Measurements from ENCODE around the gene FCF1.
"Not testable (repeated sequence)": the region's sequence is repeated elsewhere in the genome, so short reads cannot be mapped to it uniquely, and the experiment has no call there.

The FCF1 gene

DNA sequence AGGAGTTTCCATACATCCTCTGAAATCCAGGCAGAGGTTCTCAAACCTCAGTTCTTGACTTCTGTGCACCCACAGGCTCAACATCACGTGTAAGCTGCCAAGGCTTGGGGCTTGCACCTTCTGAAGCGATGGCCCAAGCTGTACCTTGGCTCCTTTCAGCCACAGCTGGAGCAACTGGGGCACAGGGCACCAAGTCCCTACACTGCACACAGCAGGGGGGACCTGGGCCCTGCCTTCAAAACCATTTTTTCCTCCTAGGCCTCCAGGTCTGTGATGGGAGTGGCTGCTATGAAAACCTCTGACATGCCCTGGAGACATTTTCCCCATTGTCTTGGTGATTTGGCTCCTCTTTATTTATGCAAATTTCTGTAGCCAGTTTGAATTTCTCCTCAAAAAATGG lies 10.7 kb upstream of the FCF1 start:
- no peak for DNase-seq (ENCODE audit: low spot score)

DNA sequence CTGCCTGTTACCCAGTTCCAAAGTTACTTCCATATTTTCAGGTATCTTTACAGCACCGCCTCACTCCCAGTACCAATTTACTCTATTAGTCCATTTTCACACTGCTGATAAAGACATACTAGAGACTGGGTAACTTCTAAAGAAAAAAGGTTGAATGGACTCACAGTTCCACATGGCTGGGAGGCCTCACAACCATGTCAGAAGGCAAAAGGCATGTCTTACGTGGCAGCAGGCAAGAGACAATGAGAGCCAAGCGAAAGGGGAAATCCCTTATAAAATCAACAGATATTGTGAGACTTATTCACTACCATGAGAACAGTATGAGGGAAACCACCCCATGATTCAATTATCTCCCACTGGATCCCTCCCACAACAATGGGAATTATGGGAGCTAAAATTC lies 9.9 kb upstream of the FCF1 start:
- DNase-seq (ENCODE audit: low spot score) = no peak

DNA sequence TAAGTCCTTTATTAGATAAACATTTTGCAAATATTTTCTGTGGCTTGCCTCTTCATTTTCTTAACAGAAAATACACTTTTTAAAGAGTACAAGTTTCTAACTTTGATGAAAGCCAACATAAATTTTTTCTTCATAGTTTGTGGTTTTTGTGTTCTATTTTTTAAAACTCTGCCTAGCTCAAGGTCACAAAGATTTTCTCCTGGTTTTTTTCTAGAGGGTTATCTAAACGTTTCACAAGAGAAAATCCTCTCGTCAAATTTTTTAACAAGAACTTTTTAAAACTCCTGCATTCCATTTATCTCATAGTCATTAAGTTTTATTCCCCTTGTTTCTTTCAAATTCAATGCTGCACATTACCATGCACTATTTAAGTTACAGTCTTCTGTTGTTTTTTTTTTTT lies 8.3 kb upstream of the FCF1 start:
- DNase-seq (ENCODE audit: low spot score) = no peak

DNA sequence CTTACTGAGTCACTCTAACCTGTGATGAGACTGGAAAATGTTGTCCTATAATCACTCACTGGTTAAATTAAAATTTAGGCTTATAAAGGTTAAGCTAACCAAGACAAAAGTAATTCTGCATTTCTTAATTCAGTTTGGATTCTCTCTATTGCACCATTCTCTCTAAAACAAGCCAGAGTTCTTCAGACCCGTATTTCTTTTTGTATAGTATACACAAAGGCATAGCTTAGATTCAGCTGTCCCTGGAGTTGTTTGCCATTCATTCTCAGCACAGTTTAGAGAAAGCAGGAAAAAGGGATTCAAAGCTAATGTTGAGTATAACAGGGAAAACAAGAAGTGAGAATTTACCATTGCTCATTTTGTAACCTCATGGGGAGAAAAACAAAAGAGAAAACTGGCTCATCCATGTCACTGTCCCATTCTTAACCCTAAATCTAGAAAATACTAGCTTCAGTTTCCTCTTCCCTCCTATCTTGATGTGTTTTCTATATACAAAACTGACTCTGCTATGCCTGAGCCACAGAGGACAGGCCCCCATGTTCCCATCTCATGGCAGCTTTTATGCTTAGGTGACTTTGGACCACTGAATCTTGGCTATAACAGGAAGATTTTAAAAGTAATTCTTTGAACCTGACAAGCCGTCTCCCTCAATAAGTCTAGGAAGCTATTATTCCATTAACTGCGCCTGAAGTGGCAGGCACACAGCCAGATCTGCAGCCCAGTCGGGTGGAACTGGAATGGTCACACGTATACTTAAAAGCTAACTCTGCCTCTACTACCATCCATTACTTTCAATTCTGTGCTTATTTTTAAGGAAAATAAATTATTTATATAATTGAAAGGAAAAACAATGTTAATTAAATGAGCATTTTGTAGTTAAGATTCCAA lies 7.1 kb upstream of the FCF1 start:
- no peak for DNase-seq (ENCODE audit: low spot score)

GRCh38 chr14:74710480-74710879 lies 2.5 kb upstream of the FCF1 start:
- DNase-seq (ENCODE audit: low spot score) = peak; percentile 73

DNA sequence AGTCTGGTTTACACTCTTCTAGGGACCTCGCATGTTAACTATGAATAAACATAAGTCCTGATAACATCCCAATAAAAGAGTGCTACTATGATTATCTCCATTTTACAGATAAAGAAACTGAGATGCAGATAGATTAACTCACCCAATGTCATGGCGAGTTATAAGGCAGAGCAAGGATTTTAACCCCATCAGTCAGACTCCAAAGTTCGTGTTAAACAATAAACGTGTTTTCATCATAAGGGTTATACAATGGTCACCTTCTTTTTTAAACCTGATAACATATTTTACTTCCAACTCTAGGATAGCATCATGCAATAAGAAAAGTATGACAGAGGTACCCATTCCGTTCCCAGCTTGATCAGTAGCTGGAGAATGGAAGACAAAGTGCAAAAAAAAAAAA lies 1.3 kb upstream of the FCF1 start:
- no peak for DNase-seq (ENCODE audit: low spot score)

DNA sequence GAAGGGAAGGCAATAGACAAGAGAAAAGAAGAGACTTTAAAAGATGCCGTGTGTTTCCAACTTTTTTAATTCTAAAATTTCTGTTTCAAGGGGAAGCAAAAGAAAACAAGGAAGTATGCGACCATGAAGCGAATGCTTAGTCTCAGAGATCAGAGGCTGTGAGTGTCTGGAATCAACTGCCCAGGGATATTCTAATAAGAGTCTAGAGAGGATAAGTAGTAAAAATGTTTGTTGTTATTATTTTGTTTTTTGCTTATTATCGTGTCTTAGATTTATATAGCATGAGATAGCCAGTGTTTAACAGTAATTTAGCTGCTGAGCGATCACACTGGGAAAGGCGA lies 421 bp downstream of the FCF1 start:
- DNase-seq (ENCODE audit: low spot score) = no peak

DNA sequence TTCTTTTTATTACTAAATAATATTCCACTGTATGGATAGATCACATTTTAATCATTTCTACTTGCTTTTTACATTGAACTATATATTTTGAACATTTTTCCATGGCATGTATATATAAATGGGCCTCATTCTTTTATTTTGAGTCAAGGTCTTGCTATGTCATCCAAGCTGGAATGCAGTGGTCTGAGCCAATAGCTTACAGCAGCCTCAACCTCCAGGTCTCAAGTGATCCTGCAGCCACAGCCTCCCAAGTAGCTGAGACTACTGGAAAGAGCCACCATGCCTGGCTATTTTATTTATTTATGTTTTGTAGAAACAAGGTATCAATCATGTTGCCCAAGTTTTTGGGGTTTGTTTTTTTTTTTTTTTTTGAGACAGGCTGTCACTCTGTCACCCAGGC lies 7.6 kb downstream of the FCF1 start:
- DNase-seq (ENCODE audit: low spot score) = no peak

- DNase-seq (ENCODE audit: low spot score) = no peak
These were observed 10.2 kb downstream of the FCF1 start for GRCh38 chr14:74723134-74723533.

DNA sequence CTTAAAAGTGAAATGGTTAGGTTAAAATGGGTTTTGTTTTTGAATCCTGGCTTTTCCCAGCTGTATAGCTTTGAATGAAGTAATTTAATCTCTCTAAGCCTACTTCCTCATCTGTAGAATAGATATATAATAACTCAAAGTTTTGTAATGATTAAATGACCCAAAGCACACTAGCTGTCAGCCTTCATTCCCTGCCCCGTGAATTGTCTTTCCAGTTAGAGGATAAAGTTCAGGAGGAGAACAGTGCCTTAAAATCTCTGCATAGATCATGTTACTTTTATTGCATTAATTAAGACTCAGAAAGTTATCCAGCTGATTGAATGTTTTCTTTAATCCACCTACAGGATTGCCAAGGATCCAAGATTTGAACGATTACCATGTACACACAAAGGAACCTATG lies 19.4 kb downstream of the FCF1 start:
- DNase-seq (ENCODE audit: low spot score) = no peak

DNA sequence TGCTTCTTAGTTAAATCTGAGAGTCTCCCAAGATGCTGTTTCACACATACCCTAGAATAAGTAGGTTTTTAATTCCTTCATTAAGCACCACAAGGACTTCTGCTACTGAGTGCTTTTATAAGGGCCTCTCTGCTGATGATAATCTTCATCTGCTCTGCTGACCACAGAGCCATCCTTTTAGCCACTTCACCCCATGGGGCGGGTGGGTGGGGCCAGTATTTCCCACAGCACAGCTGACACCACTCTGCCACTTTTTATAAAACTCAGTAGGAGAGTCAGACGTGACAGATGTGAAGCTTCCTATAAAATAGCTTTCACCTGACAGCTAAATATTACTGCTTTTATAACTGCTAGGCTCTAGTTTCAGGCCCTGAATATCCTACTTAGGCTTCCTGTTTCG lies 20.3 kb downstream of the FCF1 start:
- no peak for DNase-seq (ENCODE audit: low spot score)

DNA sequence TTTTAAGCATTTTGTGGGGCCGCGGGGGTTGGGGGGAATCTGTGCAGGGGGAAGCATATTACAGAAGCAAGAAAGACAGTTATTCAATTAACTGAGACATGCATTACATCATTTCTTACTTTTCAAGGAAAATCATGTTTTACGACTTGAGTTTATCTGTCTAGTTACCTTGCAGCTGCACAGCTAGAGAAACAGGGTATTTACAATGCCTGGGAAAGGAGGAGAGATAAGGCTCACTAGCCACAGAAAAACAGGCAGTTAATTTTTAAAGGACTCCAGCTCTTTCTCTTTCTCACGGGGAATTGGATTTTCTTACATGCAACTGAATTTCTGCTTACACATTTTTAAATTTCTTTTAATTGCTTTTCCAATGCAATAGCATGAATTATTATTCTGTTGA lies 22.2 kb downstream of the FCF1 start:
- no peak for DNase-seq (ENCODE audit: low spot score)

DNA sequence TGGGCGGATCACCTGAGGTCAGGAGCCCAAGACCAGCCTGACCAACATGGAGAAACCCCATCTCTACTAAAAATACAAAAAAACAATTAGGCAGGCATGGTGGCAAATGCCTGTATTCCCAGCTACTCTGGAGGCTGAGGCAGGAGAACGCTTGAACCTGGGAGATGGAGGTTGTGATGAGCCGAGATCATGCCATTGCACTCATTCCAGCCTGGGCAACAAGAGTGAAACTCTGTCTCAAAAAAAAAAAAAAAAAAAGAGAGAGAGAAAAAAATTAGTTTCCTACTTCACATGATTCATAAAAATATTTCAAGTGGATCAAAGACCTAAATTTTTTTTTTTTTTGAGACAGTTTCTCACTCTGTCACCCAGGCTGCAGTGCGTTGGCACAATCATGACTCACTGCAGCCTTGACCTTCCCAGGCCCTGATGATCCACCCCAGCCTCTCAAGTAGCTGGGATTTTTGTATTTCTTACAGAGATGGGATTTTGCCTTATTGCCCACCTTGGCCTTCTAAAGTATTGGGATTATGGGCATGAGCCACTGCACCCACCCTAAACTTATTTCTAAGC lies 24.9 kb downstream of the FCF1 start:
- DNase-seq (ENCODE audit: low spot score) = no peak

DNA sequence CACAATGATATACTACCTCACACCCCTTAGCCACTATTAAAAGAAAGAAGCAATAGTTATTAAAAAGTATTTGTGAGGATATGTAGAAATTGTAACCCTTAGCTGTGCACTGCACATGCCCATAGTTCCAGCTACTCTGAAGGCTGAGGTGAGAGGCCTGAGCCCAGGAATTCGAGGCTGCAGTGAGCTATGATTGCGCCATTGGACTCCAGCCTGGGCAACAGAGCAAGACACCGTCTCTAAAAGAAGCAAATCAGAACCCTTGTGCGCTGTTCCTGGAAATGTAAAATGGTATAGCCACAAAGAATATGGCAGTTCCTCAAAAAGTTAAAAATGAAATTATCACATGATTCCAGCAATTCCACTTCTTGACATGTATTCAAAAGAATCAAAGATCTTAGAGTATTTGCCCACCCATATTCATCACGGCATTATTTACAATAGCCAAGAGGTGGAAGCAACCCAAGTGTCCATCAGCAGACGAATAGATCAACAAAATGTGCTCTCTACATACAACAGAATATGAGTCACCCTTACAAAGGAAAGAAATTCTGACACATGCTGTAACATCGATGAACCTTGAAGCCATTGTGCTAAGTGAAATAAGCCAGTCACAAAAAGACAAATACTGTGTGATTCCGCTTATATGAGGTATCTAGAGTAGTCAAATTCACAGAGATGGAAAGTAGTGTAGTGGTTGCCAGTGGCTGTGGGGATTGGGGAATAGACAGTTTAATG lies 26.5 kb downstream of the FCF1 start:
- no peak for DNase-seq (ENCODE audit: low spot score)

DNA sequence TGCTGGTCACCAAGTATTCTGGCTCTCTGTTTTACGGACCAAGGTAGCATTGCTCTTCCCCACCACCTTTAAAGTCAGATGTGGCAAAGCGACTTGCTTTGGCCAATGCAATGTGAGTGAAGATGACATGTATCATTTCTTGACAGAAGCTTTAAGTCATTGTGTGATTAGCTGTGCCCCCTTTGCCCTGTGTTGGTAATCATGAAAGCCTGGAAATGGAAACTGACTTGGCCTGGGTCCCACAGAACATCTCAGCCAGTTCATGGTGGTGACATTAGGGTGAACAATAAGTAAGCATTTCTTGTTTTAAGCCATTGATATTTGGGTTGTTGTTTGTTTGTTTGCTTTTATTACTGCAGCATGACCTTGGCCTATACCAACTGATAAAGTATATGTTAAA lies 34.3 kb downstream of the FCF1 start:
- DNase-seq (ENCODE audit: low spot score) = no peak

DNA sequence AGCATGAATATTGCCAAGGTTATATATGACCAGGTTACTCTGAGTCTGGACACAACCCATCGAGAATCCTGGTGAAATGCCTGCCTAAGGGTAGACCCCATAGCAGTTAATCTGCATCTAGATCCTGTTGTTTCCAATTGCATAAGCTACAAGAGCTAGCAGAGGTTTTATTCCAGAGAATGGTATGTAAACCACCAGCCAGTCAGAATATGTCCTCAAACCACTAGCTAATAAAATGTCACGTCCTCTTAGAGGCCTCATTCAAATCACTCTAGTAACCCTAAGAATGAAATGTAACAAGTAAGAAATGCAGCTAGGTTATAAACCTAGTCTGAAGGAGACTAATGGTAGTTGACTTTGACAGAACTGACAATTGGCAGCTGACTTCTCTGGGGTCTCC lies 41.2 kb downstream of the FCF1 start:
- no peak for DNase-seq (ENCODE audit: low spot score)

GRCh38 chr14:74754899-74755298 lies 42.0 kb downstream of the FCF1 start:
- DNase-seq (ENCODE audit: low spot score) = no peak

DNA sequence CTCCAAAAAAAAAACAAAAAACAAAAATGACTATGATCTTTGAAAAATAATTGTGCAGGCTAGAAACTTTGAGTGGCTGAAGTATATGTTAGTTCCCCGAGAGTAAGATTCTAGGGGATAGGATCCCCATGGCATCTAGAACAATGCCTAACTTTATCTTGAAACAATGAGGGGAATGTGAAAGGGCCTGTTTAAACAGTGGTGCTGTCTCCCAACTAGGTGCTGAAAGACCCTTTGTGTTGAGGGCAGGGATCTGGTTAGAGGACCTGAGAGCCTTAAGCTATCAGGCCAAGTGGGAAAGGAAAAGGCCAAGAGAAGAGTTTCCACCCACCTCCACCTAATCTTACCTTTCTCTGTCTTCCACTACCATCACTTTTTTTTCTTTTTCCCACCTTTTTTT lies 43.4 kb downstream of the FCF1 start:
- no peak for DNase-seq (ENCODE audit: low spot score)

- not testable (repeated sequence) for DNase-seq (ENCODE audit: low spot score)
These were observed 45.6 kb downstream of the FCF1 start for GRCh38 chr14:74758505-74758904.

DNA sequence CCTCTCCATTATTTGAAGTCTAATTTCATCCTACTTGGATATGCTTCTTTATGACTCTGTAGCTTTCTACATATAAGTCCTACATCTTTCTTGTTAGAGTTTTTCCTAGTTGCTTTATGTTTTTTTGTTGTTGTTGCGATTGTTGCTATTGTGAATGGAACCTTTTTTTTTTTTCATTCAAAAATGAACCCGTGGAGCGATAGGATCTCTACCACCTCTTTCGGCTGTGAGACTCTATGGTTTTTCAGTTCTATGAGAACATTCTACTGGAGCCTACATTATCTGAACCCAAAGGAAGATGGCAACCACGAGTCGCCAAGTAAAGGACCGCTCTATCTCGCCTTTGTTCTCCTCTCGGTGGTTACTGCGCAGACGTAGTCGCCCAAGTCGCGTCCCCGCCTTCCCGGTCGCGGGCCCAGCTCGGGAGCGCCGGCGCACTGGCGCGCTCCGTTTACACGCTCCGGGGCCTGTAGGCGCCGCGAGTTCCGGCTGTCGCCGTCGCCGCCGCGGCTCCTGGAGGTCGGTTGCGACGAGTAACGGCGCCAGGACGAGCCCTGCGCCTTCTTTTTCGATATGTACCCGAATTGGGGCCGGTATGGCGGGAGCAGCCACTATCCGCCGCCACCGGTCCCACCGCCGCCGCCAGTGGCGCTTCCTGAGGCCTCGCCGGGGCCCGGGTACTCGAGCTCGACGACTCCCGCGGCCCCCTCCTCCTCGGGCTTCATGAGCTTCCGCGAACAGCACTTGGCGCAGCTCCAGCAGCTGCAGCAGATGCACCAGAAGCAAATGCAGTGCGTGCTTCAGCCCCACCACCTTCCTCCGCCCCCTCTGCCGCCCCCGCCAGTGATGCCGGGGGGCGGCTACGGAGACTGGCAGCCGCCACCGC lies 50.2 kb downstream of the FCF1 start, which contains the start of gene YLPM1:
Gene YLPM1 (plus strand): TSS at position 400 of the 886 bp plus-strand sequence. CDS start 174 bp downstream, at position 574.
- peak; percentile 96 for DNase-seq (ENCODE audit: low spot score)

DNA sequence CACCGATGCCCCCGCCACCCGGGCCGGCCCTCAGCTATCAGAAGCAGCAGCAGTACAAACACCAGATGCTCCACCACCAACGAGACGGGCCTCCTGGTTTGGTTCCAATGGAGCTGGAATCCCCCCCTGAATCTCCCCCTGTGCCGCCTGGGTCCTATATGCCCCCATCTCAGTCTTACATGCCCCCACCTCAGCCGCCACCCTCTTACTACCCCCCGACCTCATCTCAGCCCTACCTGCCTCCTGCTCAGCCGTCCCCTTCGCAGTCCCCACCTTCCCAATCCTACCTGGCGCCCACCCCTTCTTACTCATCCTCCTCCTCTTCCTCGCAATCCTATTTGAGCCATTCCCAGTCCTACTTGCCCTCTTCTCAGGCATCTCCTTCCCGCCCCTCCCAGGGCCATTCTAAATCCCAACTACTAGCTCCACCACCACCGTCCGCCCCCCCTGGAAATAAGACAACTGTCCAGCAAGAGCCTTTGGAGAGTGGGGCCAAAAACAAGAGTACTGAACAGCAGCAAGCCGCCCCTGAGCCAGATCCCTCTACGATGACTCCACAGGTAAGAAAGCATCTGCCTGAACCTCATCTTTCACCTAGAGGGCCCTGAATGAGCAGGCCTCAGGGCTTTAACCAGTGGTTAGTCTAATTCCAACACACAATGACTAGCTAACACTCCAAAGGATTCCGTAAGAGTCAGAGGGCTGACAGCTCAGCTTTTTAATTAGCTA lies 51.0 kb downstream of the FCF1 start:
- no peak for DNase-seq (ENCODE audit: low spot score)

All from hematopoietic multipotent progenitor cell treated with erythropoietin and hydrocortisone succinate and interleukin-3 and kit ligand, for 15 days (in vitro differentiated cells).